Suprapubic skin (tissue), 3 donors: ENCODE data around the gene USB1.
"Not testable (repeated sequence)": the region's sequence is repeated elsewhere in the genome, so short reads cannot be mapped to it uniquely, and the experiment has no call there.

Experiments used
- CTCF ChIP-seq, 2 donors: fragments of 200-600 bp in 1 of 2; fragments of 450-650 bp in 1 of 2; sonication (generic) in 1 of 2; IDR thresholded peaks; one replicate each; pipeline ENCODE4 v1.5.1; 2016 to 2019; ENCODE audit warnings: antibody characterized with exemption in 2 of 2, mild to moderate bottlenecking in 1 of 2, moderate library complexity in 1 of 2
- POLR2A ChIP-seq, 2 donors: fragments of 450-650 bp; IDR thresholded peaks; one replicate each; pipeline ENCODE4 v1.6.1; 2017; ENCODE audit warnings: antibody characterized with exemption in 2 of 2, mild to moderate bottlenecking in 2 of 2, moderate library complexity in 2 of 2

GRCh38 chr16:57978070-57978465 lies 23.1 kb upstream of the USB1 start:
- TF ChIP-seq CTCF, POLR2A (IDR thresholded peaks at IDR 0.05): not testable (repeated sequence)
